Right lobe of liver (tissue), 6 donors: Measurements from ENCODE around the gene SMARCD2. TPM values are rescaled to one million over a fixed set of nuclear protein-coding genes. Genes with fewer than 3 reads are reported as not detected.
A peak's percentile ranks its signal among the peaks of the same experiment; 100 is the strongest.

Source experiments
- ATAC-seq, 4 donors: fragments of 200-7000 bp; cut with Tn5 transposase; one replicate each; pipeline ENCODE4 v1.9.1; 2020; ENCODE audit warnings: mild to moderate bottlenecking in 4 of 4, moderate library complexity in 4 of 4
- DNase-seq, 3 donors: peaks; one replicate each; pipeline ENCODE4 v3.0.0-alpha.2; 2020
- H3K27ac ChIP-seq, 3 donors: fragments of 200-600 bp; one replicate each; pipeline ENCODE4 v1.8.0; 2022
- H3K27me3 ChIP-seq, 2 donors: fragments of 200-600 bp; one replicate each; pipeline ENCODE4 v1.8.0; 2022
- H3K36me3 ChIP-seq, 4 donors: fragments of 200-600 bp; sonication (generic) in 1 of 4; one replicate each; pipeline versions ENCODE4 v1.5.1 to v1.8.0; 2017 to 2022; ENCODE audit warnings: control low read depth in 1 of 4
- H3K4me1 ChIP-seq, 4 donors: fragments of 200-600 bp; sonication (generic) in 1 of 4; one replicate each; pipeline versions ENCODE4 v1.5.1 to v1.8.0; 2017 to 2022; ENCODE audit warnings: control low read depth in 1 of 4
- H3K4me3 ChIP-seq, 3 donors: fragments of 200-600 bp; one replicate each; pipeline ENCODE4 v1.8.0; 2022
- H3K9me3 ChIP-seq, 4 donors: fragments of 200-600 bp; sonication (generic) in 1 of 4; one replicate each; pipeline versions ENCODE4 v1.5.1 to v1.8.0; 2017 to 2022; ENCODE audit warnings: control low read depth in 1 of 4
- POLR2A ChIP-seq: fragments of 450-650 bp; IDR thresholded peaks from one replicate; pipeline ENCODE4 v1.6.1; 2017; ENCODE audit warnings: antibody characterized with exemption, mild to moderate bottlenecking
- WGBS: methylation state at CpG from one replicate; pipeline ENCODE4 v1.1.6; 2018; ENCODE audit warnings: low coverage, low lambda C conversion rate; ENCODE audit not compliant: insufficient coverage; ENCODE audit errors: missing lambda C conversion rate; 5-methylcytosine and 5-hydroxymethylcytosine counted together
- intact Hi-C, 2 donors: fragments of 100-400 bp; cut with DNase I; formaldehyde crosslinking; loops; one replicate each; pipeline versions ENCODE4 v1.11.2 to v1.14.1; 2022
- total RNA-seq, 6 experiments: library from RNA; depleted of rRNA in 2 of 6; stranded (reverse); fragments of >200 nt in 2 of 6; fragmentation: NEBNext Ultra II Directional in 3 of 6; extraction: Animal tissue kit (Norgen Biotek cat#: 25700) in 3 of 6; gene quantifications; one replicate each; pipeline versions ENCODE4 v1.1.0 to v1.2.4, GENCODE V29; 2016 to 2023
- TF ChIP-seq, protein P1 (sequence below), 4 donors: fragments of 200-600 bp in 3 of 4; fragments of 450-650 bp in 1 of 4; IDR thresholded peaks; one replicate each; pipeline versions ENCODE4 v1.5.1 to v1.8.0; 2016 to 2022; ENCODE audit warnings: antibody characterized with exemption in 4 of 4, mild to moderate bottlenecking in 2 of 4
- donor health status: DM: no; HTN: yes; CAD: no.
- donor health status: DM: no; HTN: no; CAD: no.
- donor health status: DM: no; HTN: no; CAD: no.
- donor health status: DM: no; HTN: yes; CAD: no.
- donor health status: DM: no; HTN: yes; CAD: no.

SMARCD2 gene
- total RNA-seq, 6 experiments from 2014 or later = 23.8 to 94.5 (median 59.5) TPM

GRCh38 chr17:63821804-63822203 lies 20.7 kb downstream of the SMARCD2 start:
- intact Hi-C loops = no loop called here
- Histone ChIP-seq H3K36me3 (peaks cover 0 to 82% (median 47%) of the 10 kb centered on the region in 4 donors), H3K4me1 (peaks cover 0 to 27% (median 1%) of the 10 kb centered on the region in 4 donors), H3K27ac (no peak overlapping the region), H3K4me3 (no peak overlapping the region), H3K9me3 (no peaks in the 10 kb centered on the region), H3K27me3 (no peaks in the 10 kb centered on the region)
- 85% methylated on average over 6 of the region's 6 CpGs for WGBS
- TF ChIP-seq, protein P1, sequence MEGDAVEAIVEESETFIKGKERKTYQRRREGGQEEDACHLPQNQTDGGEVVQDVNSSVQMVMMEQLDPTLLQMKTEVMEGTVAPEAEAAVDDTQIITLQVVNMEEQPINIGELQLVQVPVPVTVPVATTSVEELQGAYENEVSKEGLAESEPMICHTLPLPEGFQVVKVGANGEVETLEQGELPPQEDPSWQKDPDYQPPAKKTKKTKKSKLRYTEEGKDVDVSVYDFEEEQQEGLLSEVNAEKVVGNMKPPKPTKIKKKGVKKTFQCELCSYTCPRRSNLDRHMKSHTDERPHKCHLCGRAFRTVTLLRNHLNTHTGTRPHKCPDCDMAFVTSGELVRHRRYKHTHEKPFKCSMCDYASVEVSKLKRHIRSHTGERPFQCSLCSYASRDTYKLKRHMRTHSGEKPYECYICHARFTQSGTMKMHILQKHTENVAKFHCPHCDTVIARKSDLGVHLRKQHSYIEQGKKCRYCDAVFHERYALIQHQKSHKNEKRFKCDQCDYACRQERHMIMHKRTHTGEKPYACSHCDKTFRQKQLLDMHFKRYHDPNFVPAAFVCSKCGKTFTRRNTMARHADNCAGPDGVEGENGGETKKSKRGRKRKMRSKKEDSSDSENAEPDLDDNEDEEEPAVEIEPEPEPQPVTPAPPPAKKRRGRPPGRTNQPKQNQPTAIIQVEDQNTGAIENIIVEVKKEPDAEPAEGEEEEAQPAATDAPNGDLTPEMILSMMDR (IDR thresholded peaks at IDR 0.05) = no peak
- no peak for TF ChIP-seq POLR2A
- no peak for ATAC-seq
- DNase-seq = no peak

- Histone ChIP-seq H3K9me3 (no peaks in the 10 kb centered on the region), H3K4me3 (no peak overlapping the region), H3K27me3 (no peaks in the 10 kb centered on the region), H3K36me3 (peaks cover 0 to 89% (median 52%) of the 10 kb centered on the region in 4 donors), H3K4me1 (peaks cover 0 to 23% (median 1%) of the 10 kb centered on the region in 4 donors), H3K27ac (no peak overlapping the region)
- 87% methylated on average over 10 of the region's 10 CpGs for WGBS
- no peak for DNase-seq
- no peak for ATAC-seq
- TF ChIP-seq, protein P1 (IDR thresholded peaks at IDR 0.05) = no peak
- intact Hi-C loops = no loop called here
Observed at GRCh38 chr17:63820963-63821561, 21.4 kb downstream of the SMARCD2 start.

- H3K27ac ChIP-seq = peak overlapping the region in 2 of 3 donors; percentile 4 to 37
- ATAC-seq = peak; percentile 17 to 62 (median 20)
Observed at GRCh38 chr17:63819585-63820537, 22.6 kb downstream of the SMARCD2 start.

DNA sequence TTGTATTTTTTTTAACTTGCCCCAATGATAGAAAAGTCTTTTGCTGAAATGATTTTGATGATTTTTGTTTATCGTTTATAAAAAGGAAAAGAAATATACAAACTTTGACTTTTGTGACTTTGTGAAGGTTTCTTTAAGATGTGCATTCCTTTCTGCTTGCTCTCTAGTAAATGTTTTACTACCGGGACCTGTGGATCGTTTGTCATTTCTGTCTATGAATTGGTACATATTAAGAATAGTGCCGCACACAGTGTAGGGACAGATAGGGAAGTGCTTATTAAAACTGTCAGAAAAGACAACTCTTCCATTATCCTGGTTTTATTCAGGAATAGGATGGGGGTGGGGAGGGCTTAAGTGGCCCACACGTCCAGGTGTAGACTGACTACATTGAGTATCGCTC lies 23.4 kb downstream of the SMARCD2 start:
- peak overlapping the region in 2 of 3 donors; percentile 4 to 37 for H3K27ac ChIP-seq
- no peaks in the 10 kb centered on the region for H3K9me3 ChIP-seq
- ATAC-seq = peak; percentile 8 to 63 (median 53)
- no peak for DNase-seq
- H3K4me1 ChIP-seq = peaks cover 0 to 17% (median 1%) of the 10 kb centered on the region in 4 donors
- WGBS = 21% methylated on average over 6 of the region's 6 CpGs
- H3K4me3 ChIP-seq = no peak overlapping the region
- peaks cover 0 to 93% (median 62%) of the 10 kb centered on the region in 4 donors for H3K36me3 ChIP-seq
- no peak for TF ChIP-seq POLR2A
- TF ChIP-seq, protein P1 (IDR thresholded peaks at IDR 0.05) = no peak
- no peaks in the 10 kb centered on the region for H3K27me3 ChIP-seq
- intact Hi-C loops = no loop called here

More at GRCh38 chr17:63819585-63820537, 22.6 kb downstream of the SMARCD2 start:
- Histone ChIP-seq H3K9me3 (no peaks in the 10 kb centered on the region), H3K36me3 (peaks cover 0 to 93% (median 60%) of the 10 kb centered on the region in 4 donors), H3K4me1 (peaks cover 0 to 17% (median 1%) of the 10 kb centered on the region in 4 donors), H3K4me3 (no peak overlapping the region), H3K27me3 (no peaks in the 10 kb centered on the region)
- no peak for DNase-seq
- 54% methylated on average over 19 of the region's 21 CpGs for WGBS
- intact Hi-C loops = no loop called here
- TF ChIP-seq, protein P1 (IDR thresholded peaks at IDR 0.05) = no peak
- TF ChIP-seq POLR2A = no peak
